ENCODE data around the gene PRIM2.
"Not testable (repeated sequence)": the region's sequence is repeated elsewhere in the genome, so short reads cannot be mapped to it uniquely, and the experiment has no call there.

Gene PRIM2

GRCh38 chr6:57449496-57450066 is 132.2 kb downstream of the PRIM2 start:
- DNase-seq, result not testable (repeated sequence)

DNA sequence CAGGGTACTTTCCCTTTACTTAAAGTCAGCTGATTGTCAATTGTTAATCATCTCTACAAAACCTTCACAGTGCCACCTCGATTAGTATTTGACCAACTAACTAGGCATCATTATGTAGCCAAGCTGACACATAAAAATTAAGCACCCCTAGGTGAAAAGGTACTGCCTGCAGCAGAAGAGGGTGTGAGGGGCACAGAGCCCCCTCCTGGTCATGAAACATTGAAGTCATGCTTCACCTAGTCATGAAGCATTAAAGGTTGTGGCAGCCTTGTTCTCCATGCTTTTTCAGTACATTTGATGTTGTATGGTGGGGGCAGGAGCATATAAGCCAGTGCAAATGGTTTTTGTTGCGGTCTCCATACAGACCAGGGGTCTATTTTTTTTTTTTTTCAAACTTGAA is 142.4 kb downstream of the PRIM2 start:
- DNase-seq, result not testable (repeated sequence)

GRCh38 chr6:57461022-57461421 is 143.6 kb downstream of the PRIM2 start:
- not testable (repeated sequence) for DNase-seq

DNA sequence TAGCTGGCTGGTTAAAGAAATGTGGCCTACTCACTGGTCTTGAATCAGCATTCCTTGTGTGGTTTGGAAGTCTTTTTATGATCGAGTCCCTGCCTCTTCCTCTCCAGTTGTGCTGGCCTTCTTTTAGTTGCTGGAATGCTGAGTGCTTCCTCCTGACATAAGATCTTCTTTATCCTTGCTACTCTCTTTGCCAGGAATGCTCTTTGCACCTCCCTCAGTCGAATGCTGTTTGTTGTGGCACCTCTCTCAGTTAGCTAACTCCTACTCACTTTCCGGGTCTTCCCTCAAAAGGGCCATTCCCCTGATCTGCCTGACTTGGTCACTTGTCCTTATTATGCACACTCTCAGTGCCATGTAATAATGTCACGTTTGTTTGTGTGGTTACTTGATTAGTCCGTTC is 146.4 kb downstream of the PRIM2 start:
- not testable (repeated sequence) for DNase-seq

DNA sequence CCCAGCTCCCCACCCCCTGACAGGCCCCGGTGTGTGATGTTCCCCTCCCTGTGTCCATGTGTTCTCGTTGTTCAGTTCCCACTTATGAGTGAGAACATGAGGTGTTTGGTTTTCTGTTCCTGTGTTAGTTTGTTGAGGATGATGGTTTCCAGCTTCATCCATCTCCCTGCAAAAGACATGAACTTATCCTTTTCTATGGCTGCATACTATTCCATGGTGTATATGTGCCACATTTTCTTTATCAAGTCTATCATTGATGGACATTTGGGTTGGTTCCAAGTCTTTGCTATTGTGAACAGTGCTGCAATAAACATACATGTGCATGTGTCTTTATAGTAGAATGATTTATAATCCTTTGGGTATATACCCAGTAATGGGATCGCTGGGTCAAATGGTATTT is 148.5 kb downstream of the PRIM2 start:
- DNase-seq, result not testable (repeated sequence)

DNA sequence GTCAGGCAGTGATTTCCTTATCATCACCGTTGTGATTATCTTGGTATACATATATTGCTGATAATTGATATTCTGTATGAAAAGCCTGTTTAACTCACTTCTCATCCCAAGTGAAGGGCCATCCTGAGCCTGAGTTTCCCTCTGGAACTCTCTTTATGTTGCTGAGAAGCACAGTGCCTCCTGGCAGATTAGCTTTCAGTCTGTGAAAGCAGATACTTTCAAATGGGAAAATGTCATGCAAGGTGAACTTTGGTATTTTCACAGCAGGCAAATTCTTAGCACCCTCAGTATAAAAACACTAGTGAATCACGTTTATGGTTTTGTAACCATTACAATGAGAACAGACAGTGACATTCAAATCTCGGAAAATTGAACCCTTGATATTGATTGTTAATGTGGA is 151.6 kb downstream of the PRIM2 start:
- no peak for DNase-seq

DNA sequence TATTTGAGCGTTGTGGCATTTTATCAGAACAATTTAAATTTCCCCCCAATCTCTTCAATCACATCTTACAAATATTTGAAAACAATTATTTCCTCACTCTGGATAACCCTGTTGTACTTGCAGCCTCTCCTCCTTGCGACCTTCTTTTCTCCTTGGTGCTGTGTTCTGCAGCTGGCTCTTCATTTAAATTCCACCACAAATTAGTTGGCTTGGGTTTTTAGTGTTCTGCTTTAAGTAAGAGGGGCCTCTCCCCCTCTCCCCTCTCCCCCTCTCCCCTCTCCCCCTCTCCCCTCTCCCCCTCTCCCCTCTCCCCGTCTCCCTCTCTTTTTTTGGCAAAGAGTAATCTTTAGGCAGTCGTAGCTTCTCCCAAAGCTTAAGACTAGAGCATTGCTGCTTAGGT is 152.7 kb downstream of the PRIM2 start:
- not testable (repeated sequence) for DNase-seq

GRCh38 chr6:57471314-57471864 is 154.0 kb downstream of the PRIM2 start:
- DNase-seq, result not testable (repeated sequence)

- not testable (repeated sequence) for DNase-seq
Observed at GRCh38 chr6:57472861-57473362, 155.5 kb downstream of the PRIM2 start.

- DNase-seq, result not testable (repeated sequence)
Observed at GRCh38 chr6:57474862-57475475, 157.5 kb downstream of the PRIM2 start.

DNA sequence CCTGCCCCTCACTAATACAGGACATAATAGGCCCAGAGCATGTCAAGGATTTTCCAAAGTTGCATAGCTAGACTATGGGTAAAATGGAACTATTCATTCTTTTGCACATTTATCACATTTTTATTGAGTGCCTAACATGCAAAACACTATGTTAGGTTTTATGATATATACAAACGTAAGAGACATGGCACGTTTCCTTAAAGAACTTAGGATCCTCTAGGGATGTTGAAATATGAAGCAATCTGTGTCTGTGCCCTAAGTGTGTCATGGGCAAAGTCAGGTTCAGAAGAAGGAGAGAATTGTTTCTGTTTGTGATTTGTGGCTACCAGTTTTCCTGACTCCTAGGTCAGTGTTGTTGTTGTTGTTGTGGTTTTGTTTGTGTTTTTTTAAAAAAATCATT is 158.2 kb downstream of the PRIM2 start:
- DNase-seq, result not testable (repeated sequence)

- DNase-seq, result not testable (repeated sequence)
Observed at GRCh38 chr6:57480194-57480593, 162.8 kb downstream of the PRIM2 start.

DNA sequence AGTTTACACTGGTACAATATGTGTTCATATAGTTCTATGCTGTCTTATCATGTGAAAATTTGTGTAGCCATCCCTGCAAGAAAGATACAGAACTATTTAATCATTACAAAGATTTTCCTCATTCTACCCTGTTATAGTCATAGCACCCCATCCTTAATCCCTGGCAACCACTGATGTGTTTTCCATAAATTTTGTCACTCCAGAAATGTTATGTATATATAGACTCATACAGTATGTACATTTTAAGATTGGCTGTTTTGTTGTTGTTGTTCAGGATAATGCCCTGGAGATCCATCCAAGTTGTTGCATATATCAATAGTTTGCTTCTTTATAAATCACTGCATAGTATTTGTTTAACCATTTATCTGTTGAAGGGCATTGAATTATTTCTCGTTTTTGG is 163.7 kb downstream of the PRIM2 start:
- not testable (repeated sequence) for DNase-seq

- DNase-seq, result not testable (repeated sequence)
Observed at GRCh38 chr6:57482471-57482870, 165.0 kb downstream of the PRIM2 start.

- DNase-seq, result not testable (repeated sequence)
Observed at GRCh38 chr6:57486494-57487081, 169.2 kb downstream of the PRIM2 start.

- DNase-seq, result not testable (repeated sequence)
Observed at GRCh38 chr6:57488551-57488950, 171.1 kb downstream of the PRIM2 start.

DNA sequence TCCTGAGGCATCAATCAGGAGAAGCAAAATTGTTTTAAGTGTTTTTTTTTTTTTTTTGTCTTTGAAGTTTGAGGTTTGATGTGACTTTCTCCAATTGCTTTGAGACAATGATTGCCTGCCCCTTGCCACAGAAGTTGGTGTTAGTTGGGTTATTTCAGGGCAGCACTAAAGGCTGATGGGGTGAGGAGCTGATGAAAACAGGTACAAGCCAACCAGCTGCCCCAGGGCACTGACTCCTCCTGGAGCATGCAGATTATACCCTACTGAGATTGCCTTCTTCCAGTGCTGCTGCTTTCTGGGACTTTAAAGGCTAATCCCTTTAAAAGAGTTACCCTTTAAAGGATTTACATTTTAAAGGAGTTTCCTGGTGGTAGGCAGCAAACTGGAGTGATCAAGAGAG is 172.5 kb downstream of the PRIM2 start:
- DNase-seq, result not testable (repeated sequence)

GRCh38 chr6:57491795-57492194 is 174.4 kb downstream of the PRIM2 start:
- not testable (repeated sequence) for DNase-seq

DNA sequence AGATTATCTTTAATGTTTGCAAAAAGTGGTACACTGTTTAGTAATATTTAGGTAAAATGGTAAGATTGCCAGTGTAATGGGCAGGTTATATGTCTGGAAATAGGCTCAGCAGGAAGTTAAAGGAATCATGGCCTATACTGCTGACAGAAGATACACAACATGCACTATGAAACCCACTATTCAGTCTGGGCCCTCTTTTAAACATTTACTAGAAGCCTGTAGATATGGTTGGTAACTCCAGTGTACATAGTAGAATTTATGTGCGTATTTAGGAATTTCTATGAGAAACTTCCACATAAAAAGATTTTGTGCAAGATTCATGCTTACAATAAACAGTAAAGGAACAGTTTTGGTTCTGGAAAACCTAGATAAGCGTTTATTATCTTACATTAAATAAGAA is 178.8 kb downstream of the PRIM2 start:
- DNase-seq, result not testable (repeated sequence)

DNA sequence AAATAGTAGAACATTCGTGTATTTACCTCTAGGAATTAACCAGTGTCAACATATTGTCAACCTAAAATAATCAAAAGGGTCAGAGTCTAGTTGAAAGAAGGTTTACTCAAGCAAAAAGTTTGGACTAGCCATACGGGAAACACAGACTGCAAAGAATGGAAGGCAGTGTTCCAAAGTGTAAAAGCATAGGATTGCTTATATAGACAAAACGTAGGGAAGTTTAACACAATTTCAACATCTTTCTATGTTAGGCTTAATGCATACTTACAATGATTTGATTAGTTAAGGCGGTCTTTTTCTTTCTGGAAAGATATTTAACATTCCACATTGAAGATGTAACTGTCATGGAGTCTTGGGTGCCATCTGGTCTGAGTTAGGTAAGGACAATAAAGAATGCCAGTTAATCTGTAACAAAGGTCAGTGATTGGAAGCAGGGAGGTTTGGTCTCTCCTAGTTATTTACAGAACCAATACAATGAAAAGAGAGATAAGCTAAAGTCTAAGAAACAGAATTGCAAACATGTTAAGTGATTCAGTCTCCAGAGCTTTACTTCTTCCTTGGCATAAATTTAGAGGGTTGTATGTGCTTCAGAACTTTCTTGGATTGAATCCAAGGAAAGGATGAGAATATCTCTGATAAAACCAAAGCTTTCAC is 183.1 kb downstream of the PRIM2 start:
- not testable (repeated sequence) for DNase-seq

- not testable (repeated sequence) for DNase-seq
Observed at GRCh38 chr6:57502387-57502786, 185.0 kb downstream of the PRIM2 start.

- DNase-seq, result not testable (repeated sequence)
Observed at GRCh38 chr6:57505251-57505650, 187.8 kb downstream of the PRIM2 start.

- not testable (repeated sequence) for DNase-seq
Observed at GRCh38 chr6:57510390-57510789, 193.0 kb downstream of the PRIM2 start.
